Central memory CD4-positive, alpha-beta T cell (primary cell): Measurements from ENCODE around the gene TXNDC11.
A peak's percentile ranks its signal among the peaks of the same experiment; 100 is the strongest.

ENCODE experiments used
- DNase-seq: peaks from one replicate; pipeline ENCODE4 v3.0.0; 2022

Gene TXNDC11

DNA sequence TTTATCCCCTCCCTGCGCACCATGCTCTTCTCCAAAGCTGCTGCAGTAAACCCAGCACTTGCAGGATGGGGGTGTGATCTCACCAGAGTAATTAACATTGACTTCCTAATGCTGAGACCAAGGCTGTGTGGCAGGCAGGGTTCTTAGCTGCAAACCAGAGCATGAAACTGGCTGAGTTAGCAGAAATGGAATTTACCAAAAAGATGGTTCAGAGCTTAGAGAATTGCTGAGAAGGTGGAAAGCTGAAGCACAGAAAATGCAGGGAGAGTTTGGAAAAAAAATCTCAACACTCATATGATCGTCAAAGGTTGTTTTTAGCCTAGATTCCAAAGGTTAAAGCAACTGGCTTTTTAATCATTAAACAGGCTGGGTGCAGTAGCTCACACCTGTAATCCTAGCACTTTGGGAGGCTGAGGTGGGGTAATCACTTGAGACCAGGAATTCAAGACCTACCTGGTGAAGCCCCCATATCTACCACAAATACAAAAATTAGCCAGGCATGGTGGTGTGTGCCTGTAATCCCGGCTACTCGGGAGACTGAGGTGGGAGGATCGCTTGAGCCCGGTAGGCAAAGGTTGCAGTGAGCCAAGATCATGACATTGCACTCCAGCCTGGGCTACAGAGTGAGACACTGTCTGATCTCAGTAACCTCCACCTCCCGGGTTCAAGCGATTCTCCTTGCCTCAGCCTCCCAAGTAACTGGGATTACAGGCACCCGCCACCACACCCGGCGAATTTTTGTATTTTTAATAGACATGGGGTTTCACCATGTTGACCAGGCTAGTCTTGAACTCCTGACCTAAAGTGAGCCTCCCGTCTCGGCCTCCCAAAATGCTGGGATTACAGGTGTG, 6.0 kb upstream of the TXNDC11 start:
- DNase-seq, result no peak

DNA sequence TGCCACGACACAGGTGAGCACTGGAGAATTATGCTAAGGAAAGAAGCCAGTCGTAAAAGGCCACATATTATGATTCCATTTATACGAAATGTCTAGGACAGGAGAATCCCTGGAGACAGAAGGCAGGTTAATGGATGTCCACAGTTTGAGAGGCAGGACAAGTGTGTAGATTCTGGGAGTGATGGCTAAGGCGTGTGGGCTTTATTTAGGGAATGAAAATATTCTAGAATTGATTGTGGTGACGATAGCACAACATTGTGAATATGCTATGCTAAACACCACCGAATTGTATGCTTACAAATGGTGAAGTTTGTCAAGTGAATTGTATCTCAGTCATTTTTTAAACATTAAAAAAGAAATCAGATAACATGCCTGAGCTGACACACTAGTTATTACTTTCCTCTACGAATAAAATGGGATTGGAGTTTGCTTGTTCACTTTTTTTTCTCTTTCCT, 5.3 kb upstream of the TXNDC11 start:
- DNase-seq, result no peak

DNA sequence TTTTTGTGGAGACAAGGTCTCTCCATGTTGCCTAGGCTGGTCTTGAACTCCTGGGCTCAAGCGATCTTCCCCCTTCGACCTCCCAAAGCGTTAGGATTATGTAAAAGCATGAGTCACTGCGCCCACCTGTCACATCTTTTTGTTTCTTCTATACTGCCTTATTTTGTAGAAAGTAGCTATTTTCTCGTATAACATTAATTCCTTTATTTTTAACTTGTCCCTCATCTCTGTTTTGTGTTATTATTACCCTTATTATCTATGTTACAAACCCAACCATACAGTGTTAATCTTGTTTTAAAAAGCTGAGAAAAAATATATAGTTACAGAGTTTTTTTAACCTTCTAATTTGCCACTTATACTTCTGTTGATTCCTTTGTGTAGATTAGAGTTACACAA, 1.4 kb upstream of the TXNDC11 start:
- DNase-seq, result no peak

DNA sequence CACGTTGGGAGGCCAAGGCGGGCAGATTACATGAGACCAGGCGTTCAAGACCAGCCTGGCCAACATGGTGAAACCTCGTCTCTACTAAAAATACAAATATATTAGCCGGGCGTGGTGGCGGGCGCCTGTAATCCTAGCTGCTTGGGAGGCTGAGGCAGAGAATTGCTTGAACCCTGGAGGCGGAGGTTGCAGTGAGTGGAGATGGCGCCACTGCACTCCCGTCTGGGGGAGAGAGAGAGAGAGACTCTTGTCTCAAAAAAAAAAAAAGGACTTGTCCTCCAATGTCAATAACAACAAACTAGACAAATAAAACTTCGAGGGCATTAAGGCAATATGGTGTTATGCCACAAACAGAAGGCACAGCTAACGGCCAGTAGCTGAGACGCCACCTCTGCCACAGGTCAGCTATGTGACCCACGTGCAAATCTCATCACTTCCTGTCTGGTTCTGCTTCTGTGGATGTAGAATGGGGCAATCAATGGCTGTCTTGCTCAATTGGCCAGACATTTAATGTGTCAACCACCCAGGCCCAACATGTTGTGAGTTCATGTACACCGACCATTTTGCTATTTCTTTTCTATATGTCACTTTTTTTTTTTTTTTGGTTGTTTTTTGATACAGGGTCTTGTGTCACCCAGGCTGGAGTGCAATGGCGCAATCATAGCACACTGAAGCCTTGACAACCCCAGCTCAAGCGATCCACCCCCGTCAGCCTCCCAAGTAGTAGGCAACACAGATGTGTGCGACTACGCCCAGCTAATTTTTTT, 834 bp upstream of the TXNDC11 start:
- peak; percentile 20 for DNase-seq

DNA sequence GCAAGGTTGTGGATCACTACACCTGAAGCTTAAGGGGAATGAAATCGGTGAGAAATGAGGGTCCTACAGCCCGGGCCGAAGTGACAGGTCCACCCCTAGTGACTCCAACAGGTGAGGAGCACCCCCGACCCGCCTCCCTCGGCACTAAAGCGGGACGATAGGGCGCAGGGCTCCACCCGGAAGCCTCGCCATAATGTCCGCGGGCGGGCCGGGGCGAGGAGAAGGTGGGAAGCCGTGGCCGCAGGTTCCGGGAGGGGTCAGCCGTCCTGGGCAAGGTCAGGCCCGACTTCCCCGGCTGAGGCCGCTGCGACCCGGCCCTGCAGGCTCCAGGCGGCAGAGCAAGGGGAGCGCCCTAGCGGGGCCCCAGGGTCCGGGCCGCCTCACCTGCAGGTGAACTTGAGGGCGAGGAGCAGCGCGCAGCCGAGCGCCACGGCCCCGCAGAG, 543 bp downstream of the TXNDC11 start:
- peak; percentile 39 for DNase-seq

DNA sequence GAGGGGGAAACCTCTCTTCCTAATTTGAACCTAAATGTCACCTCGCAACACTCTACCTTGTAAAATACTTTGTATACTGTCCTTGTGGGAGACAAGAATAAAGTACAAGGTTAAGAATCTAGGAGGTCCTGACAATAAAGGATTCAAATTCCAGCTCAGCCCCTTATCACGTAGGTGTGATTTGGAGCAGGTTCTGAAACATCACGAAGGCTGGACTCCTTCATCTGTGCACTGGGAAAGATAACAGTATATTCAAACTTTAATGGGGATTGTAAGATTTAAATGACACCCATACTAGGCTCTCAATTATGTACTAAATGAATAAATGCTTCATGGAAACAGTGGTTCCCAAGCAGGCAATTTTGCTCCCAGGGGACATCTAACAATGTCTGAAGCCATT, 2.1 kb downstream of the TXNDC11 start:
- no peak for DNase-seq

DNA sequence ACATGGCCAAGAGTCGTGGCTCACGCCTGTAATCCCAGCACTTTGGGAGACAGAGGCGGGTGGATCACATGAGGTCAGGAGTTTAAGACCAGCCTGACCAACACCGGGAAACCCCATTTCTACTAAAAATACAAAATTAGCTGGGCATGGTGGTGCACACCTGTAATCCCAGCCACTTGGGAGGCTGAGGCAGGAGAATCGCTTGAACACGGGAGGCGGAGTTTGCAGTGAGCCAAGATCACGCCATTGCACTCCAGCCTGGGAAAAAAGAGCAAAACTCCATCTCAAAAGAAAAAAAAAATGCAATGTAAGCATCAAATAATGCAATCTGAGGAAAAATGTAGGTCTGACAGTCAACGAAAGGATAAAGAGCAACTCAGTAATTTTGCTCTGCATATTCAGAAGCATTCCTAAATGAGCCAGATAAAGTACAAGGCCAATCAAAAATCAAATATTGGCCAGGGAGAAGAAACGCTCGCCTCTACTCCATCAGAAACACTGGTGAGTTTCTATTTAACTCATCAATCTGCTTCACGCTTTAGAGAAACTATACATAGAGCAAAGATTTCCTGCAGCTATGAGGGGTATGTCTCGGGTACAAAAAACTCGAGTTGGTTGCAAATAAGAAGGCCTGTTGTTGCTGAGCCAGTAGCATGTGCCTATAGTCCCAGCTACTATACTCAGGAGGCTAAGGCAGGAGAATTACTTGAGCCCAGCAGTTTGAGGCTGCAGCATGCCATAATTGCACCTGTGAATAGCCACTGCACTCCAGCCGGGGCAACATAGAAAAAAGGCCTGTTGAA, 3.7 kb downstream of the TXNDC11 start:
- no peak for DNase-seq

DNA sequence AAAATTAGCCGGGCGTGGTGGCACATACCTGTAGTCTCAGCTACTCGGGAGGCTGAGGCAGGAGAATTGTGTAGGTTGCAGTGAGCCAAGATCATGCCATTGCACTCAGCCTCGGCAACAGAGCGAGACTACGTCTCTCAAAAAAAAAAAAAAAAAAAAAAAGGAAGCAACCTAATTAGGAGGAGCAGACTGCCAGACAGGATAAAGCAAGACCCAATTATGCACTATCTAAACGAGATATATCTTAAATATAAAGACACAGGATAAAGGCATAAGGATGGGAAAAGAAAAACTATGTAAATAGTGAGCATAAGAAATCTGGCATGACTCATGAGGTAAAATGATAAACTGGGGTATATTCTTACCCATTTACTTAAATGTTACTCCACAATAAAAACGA, 4.9 kb downstream of the TXNDC11 start:
- no peak for DNase-seq

DNA sequence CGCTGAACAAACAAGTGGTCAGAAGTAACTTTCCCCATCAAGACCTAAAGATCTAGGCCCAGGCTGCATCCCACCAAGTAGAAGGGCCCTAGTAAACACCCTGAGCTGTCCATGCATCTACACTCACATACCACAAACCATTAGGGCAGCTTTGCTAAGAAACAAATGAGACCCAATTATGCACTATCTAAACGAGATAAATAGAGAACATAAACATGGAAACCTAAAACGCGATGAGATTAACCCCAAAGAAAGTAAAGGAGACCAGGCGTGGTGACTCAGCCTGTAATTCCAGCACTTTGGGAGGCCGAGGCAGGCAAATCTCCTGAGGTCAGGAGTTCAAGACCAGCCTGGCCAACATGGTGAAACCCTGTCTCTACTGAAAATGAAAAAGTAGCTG, 5.8 kb downstream of the TXNDC11 start:
- DNase-seq, result no peak

DNA sequence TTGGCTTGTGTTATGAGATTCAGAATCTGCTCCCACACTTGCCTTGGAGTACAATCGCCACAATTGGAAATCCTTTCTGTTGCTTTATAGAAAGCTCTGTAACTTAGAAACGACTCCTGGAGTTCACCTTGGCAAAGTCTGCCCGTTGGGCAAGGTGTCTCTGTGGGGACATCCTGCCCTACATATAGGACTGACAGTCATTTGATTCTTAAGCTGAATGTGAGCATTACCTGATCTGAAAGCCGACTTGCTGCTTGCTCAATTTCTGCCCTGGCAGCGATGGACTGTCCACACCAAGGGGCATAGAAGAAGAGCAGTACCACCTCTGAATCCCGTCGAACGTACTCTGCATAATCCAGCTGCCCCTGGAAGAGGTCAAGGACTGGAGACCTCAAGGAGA, 6.9 kb downstream of the TXNDC11 start:
- DNase-seq, result no peak

DNA sequence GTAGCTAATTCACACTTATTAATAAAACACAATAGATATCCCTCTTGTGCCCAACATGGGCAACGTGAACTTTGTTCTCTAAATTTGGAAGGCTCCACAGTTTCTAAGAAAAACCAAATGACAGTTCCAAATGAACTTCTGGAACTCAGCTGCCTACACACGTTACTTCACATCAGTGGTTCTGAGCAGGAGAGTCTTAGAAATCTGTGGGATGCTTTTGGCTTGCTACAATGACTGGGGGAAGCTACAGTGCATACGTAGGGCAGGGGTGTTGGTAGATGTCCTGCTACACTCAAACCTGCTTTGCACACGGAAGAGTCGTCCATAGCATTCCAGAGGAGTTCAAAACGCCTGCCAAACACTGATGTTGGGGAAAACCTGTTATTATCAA, 8.0 kb downstream of the TXNDC11 start:
- no peak for DNase-seq

DNA sequence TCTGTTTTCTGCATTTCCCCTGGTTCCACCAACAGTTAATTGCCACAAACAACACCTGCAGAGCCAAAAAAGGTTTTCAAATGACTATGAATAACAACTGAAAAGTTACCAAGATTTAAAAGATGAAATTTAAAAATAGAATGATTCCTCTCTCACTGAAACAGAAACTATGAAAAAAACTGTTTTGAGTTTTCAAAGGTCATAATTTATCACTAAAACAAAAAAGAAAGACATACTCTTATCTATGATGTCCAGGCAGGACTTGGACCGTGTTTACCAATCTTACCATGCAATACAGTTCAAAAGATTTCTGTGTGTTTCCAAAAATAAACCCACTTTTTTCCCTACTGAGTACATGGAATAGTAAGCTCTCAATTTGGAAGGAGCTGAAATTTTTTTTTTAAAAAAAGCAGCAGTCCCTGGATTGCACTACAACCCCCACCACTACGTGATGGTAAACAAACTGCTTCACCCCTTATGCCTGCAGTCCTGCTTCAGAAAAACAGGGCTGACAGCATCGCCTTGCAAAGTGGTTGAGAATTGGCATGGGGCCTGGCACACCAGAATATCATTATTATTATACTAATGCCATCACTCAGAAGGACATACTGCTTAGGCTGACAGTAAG, 8.5 kb downstream of the TXNDC11 start:
- DNase-seq, result no peak

DNA sequence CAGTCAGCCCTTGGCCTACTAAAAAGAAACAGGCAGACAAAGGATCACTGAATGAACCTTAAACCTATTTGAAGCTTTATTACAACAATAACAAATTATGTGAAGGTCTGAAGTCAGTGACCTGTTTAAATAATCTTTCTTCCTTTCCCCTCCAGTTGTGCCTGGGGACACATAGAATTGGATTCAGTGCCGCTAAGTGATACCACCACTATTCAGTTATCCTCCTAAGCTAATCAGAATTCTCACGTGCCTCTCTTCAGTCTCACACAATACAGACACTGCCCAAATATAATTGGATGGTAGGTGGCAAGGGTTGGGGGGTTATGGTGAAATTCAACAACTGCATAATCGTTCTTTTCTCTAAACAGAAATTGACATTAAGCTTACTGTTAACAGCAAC, 11.4 kb downstream of the TXNDC11 start:
- DNase-seq, result no peak

DNA sequence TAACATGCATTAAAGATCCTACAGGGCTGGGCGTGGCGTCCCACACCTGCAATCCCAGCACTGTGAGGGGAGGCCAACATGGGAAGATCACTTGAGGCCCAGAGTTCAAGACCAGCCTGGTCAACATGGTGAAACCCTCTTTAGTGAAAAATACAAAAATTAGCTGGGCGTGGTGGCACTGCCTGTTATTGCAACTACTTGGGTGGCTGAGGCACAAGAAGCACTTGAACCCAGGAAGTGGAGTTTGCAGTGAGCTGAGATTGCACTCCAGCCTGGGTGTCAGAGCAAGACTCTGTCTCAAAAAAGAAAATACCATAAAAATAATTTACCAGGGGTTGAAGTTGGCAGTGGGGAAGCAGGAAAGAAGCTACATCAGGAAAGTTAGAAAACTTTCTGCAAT, 12.9 kb downstream of the TXNDC11 start:
- DNase-seq, result no peak

DNA sequence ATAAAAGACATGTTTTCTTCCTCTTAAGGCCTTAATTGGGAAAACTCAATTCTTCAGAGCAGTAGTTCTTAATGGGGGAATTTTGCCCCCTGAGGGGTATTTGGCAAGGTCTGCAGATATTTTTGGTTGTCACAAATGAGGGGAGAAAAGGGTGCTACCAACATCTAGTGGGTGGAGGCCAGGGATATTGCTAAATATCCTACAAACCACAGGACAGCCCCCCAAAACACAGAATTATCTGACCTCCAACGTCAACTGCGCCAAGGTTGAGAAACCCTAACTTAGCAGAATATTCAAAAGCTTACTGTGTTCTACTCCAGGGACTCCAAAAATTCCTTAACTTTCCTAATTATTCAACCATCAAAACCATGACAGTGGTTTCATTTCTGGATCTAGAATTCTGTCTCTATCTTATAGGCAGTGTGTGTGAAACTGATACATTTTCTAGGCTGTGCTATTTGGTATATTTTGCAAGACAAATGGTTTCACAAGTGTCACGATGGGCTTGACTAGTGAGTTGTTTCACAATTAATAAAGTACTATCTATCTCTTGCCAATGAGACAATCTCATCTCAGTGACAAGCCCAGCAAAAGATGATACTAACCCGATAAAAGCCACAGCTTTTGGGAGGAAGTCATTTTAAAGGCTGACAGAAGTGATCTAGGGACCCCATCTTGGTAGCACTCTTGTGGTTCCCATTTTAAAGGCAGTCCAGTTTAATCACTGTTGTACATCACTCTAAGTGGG, 14.7 kb downstream of the TXNDC11 start:
- DNase-seq, result no peak

DNA sequence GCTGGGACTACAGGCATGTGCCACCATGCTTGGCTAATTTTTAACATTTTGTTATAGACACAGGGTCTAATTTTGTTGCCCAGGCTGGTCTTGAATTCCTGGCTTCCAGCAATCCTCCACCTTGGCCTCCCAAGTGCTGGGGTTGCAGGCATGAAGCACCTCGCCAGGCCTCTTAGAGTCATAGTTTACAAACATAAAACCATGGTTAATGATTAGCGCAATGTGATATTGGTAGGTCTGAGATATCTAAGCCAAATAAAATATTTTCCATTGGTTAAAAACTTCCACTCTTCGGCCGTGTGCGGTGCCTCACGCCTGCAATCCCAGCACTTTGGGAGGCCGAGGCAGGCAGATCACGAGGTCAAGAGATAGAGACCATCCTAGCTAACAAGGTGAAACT, 16.6 kb downstream of the TXNDC11 start:
- DNase-seq, result no peak

DNA sequence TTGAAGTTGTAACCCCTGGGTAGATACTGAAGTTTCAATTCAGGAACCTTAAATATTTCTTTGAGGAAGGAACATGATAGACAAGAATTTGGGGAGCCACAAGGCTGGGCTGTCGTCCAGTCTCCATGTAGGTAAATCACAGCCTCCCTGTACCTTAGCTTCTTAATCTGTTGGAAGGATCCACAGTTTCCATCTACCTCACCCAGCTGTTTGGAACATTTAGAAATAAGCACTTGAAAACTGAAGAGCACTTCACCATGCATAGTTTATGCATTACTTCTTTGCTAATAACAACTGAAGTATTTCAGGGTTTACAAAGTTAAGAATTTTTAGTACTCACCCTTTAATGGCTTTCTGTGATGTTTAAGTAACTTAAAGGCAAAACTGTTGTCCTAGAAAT, 17.2 kb downstream of the TXNDC11 start:
- DNase-seq, result no peak

DNA sequence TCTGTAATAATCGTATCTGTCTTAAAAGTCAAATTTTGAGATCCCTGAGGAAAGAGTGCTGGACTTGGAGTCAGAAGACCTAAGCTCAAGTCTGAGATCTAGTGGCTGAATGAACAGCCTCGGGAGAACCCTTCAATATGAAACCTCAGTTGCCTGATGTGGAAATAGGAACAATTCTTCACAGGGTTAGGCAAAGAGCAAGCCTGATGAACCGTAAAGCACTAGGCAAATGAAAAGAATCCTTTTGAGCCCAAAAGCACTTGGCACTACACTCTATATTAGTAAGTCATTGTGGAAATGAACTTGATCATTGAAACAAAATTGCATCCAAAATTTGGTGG, 20.2 kb downstream of the TXNDC11 start:
- no peak for DNase-seq

DNA sequence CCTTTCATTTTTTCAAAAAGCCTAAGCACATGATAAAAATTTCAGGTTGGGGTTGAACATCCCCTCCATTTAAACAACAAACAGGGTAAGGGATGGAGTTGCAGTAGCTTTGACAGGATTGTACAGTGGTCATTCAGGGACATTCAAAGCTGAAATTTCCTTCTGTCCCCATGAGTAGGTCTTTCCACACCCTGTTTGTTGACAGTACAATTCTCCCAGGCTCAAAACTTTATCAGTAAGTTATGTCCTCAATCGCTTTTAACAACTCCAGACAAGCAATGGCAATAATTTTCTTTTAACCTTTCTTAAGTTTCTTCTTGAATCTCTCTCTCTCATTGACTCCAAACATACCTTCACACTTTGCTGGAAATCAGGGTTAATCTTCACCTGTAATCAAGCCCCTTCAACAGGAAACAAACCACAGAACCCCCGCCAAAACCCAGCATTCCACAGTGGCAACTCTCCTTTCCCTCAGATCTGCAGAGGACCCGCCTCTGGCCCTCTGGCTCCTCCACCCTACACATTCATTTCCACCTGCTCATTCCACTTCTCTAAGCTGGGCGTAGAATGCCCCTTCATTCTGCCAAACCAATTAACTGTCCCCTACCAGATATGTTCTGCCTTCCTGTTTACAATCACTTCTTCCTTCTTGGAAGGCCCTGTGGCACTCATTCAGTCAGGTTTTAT, 20.7 kb downstream of the TXNDC11 start:
- no peak for DNase-seq

DNA sequence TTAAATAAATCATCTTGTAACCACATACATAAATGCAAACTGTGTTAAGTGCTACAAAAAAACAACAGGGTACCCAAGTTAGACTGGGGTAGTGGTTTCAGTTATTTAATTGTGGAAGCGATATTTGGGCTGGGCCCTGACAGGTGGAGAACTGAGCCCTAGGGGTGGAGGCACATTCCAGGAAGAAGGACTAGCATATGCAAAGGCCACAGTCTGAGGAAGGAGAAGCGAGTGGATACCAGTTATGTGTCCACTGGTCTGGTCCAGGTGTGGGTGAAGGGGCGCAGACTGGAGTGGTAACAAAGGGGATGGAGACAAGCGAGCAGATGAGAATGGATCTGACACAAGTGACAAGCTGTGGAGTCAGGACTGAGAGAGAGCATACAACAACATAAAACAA, 22.9 kb downstream of the TXNDC11 start:
- DNase-seq, result no peak

DNA sequence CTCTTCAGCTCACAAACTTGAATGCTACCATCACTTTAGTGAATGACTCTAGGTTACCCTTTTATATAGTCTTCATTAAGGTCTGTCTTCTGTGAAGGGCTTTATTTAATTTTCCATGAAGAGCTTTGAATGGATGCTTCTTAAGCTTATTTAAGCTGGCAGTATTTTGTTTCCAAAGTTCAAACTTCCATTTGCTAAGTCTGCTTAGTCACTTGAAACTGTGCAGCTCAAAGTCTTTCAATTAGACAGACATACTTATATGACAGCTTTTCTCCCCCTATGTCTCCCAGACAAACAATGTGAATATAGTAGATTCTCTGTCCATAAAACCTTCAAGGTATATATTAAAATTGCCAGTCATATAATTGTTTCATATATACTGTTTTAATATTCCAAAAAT, 23.5 kb downstream of the TXNDC11 start:
- DNase-seq, result no peak

DNA sequence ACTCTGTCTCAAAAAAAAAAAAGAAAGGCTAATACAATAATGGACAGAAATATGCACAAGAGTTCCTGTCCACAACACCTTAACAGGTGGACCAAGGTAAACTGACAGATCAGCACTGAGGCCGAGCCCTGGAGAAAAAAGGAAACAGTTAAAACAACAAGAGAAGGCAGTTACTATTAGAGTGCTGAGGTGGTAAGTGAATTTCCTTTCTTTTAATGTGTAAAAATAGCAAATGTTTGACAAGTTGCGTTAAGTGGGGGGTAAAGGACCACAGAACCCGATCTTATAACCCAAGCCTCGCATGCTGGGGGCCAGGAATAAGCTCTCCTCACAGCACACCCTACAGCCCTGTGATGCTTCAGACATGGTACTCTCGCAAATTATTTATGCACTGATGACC, 24.8 kb downstream of the TXNDC11 start:
- no peak for DNase-seq
